GM10248 (cell line): ENCODE data around the gene ZNF835.

Experiments used
- CTCF ChIA-PET: fragments of 300-600 bp; sonication (Branson Sonifier 250); formaldehyde crosslinking; extraction: SDS; loops from one replicate; lab custom pipeline; 2021; ENCODE audit warnings: antibody characterized with exemption; lab: Yijun Ruan, JAX
- POLR2A ChIA-PET: fragments of 350-650 bp; sonication (Branson Sonifier 250); formaldehyde crosslinking; extraction: SDS; loops from one replicate; lab custom pipeline; 2020; ENCODE audit warnings: antibody characterized with exemption; lab: Yijun Ruan, JAX
- DNase-seq: peaks from one replicate; pipeline ENCODE4 v3.0.0; 2012; ENCODE audit errors: extremely low spot score
- CTCF ChIP-seq: IDR thresholded peaks from 2 replicates; pipeline ENCODE4 v1.5.1; 2012; ENCODE audit warnings: mild to moderate bottlenecking, low read depth; ENCODE audit errors: extremely low read depth, missing control alignments, control extremely low read depth

The ZNF835 gene

GRCh38 chr19:56705939-56706338 is 34.4 kb upstream of the ZNF835 start:
- ChIA-PET CTCF (no interaction called here), POLR2A (no interaction called here)
- TF ChIP-seq CTCF, result no peak
- DNase-seq, result no peak

GRCh38 chr19:56701895-56702294 is 30.3 kb upstream of the ZNF835 start:
- no peak for DNase-seq
- no peak for TF ChIP-seq CTCF
- ChIA-PET CTCF (no interaction called here), POLR2A (no interaction called here)

GRCh38 chr19:56699552-56699951 is 28.0 kb upstream of the ZNF835 start:
- no peak for TF ChIP-seq CTCF
- ChIA-PET CTCF (no interaction called here), POLR2A (no interaction called here)
- DNase-seq, result no peak

- no peak for TF ChIP-seq CTCF
- POLR2A ChIA-PET, result no interaction called here
- CTCF ChIA-PET, result no interaction called here
- no peak for DNase-seq
These were observed 20.8 kb upstream of the ZNF835 start for GRCh38 chr19:56692206-56692895.

GRCh38 chr19:56690670-56691069 is 19.1 kb upstream of the ZNF835 start:
- ChIA-PET POLR2A (no interaction called here), CTCF (no interaction called here)
- no peak for TF ChIP-seq CTCF
- DNase-seq, result no peak

- CTCF ChIA-PET, result no interaction called here
These were observed 17.6 kb upstream of the ZNF835 start for GRCh38 chr19:56689198-56689597.

More at GRCh38 chr19:56689198-56689597, 17.6 kb upstream of the ZNF835 start:
- no peak for DNase-seq
- TF ChIP-seq CTCF, result no peak
- POLR2A ChIA-PET, result no interaction called here
